GM23338 (cell line): ENCODE data around the gene ATAD5. TPM values are rescaled to one million over a fixed set of nuclear protein-coding genes. Genes with fewer than 3 reads are reported as not detected.

Experiments used
- ATAC-seq: fragments of 200-7000 bp; cut with Tn5 transposase; 3 replicates; pipeline ENCODE4 v1.9.1; 2020
- DNase-seq: peaks from one replicate; pipeline ENCODE4 v3.0.0-alpha.2; 2015; ENCODE audit warnings: low spot score
- H2AFZ ChIP-seq: fragments of 200-600 bp; sonication (generic); 2 replicates; pipeline ENCODE4 v1.8.0; 2016; ENCODE audit warnings: antibody characterized with exemption, mild to moderate bottlenecking, moderate library complexity
- H3F3A ChIP-seq: fragments of 200-600 bp; sonication (generic); replicated peaks from 2 replicates; pipeline ENCODE4 v1.8.0; 2017; ENCODE audit warnings: antibody characterized with exemption, mixed run types, low read depth
- H3K27ac ChIP-seq: fragments of 200-600 bp; sonication (generic); 2 replicates; pipeline ENCODE4 v1.6.1; 2016; ENCODE audit warnings: low read depth
- H3K27me3 ChIP-seq: fragments of 200-600 bp; sonication (generic); 2 replicates; pipeline ENCODE4 v1.8.0; 2016; ENCODE audit warnings: mild to moderate bottlenecking, mixed run types, moderate library complexity; ENCODE audit not compliant: insufficient read depth
- H3K36me3 ChIP-seq: fragments of 200-600 bp; sonication (generic); 2 replicates; pipeline ENCODE4 v1.8.0; 2016; ENCODE audit warnings: mild to moderate bottlenecking; ENCODE audit not compliant: insufficient read depth
- H3K4me1 ChIP-seq: fragments of 200-600 bp; sonication (generic); 2 replicates; pipeline ENCODE4 v1.8.0; 2016; ENCODE audit warnings: mild to moderate bottlenecking, moderate library complexity; ENCODE audit not compliant: insufficient read depth
- H3K4me2 ChIP-seq: fragments of 200-600 bp; sonication (generic); 2 replicates; pipeline ENCODE4 v1.7.1; 2017; ENCODE audit warnings: mixed run types
- H3K4me3 ChIP-seq: fragments of 200-600 bp; sonication (generic); 2 replicates; pipeline ENCODE4 v1.6.1; 2016; ENCODE audit warnings: mixed run types
- H3K79me2 ChIP-seq: fragments of 200-600 bp; sonication (generic); replicated peaks from 2 replicates; pipeline ENCODE4 v1.8.0; 2017; ENCODE audit warnings: mild to moderate bottlenecking; ENCODE audit not compliant: insufficient read depth
- H3K9me2 ChIP-seq: fragments of 200-600 bp; sonication (generic); 2 replicates; pipeline ENCODE4 v1.8.0; 2017; ENCODE audit not compliant: insufficient read depth
- H4K20me1 ChIP-seq: fragments of 200-600 bp; sonication (generic); replicated peaks from 2 replicates; pipeline ENCODE4 v1.8.0; 2017; ENCODE audit warnings: mild to moderate bottlenecking; ENCODE audit not compliant: insufficient read depth
- H3K27ac Mint-ChIP-seq: 2 replicates; pipeline ENCODE4 v1.8.0; 2020; ENCODE audit warnings: inconsistent platforms, mild to moderate bottlenecking, moderate library complexity, mixed read lengths
- H3K27me3 Mint-ChIP-seq: 3 replicates; pipeline ENCODE4 v1.8.0; 2022; ENCODE audit warnings: low read depth, mild to moderate bottlenecking, moderate library complexity, mixed read lengths, inconsistent platforms; ENCODE audit not compliant: insufficient read depth, poor library complexity
- H3K36me3 Mint-ChIP-seq: 3 replicates; pipeline ENCODE4 v1.8.0; 2021; ENCODE audit warnings: low read depth, mild to moderate bottlenecking, inconsistent platforms, moderate library complexity, mixed read lengths
- H3K4me1 Mint-ChIP-seq: 3 replicates; pipeline ENCODE4 v1.8.0; 2020; ENCODE audit warnings: mild to moderate bottlenecking, inconsistent platforms, mixed read lengths
- H3K4me3 Mint-ChIP-seq: 3 replicates; pipeline ENCODE4 v1.8.0; 2021; ENCODE audit warnings: moderate library complexity, mild to moderate bottlenecking, inconsistent platforms, mixed read lengths
- H3K9me3 Mint-ChIP-seq: 3 replicates; pipeline ENCODE4 v1.8.0; 2020; ENCODE audit warnings: moderate library complexity, mild to moderate bottlenecking, inconsistent platforms, mixed read lengths
- CREB1 ChIP-seq: fragments of 250-450 bp; sonication (Bioruptor Pico); IDR thresholded peaks from 2 replicates; pipeline ENCODE4 v1.5.0; 2020; ENCODE audit warnings: low read depth, mild to moderate bottlenecking, moderate library complexity
- CTCF ChIP-seq, 2 experiments: fragments of 200-600 bp in 1 of 2; sonication (generic) in 1 of 2; conservative IDR thresholded peaks; 2 replicates each; pipeline versions ENCODE4 v1.5.1 to v1.6.1; 2016 to 2017; ENCODE audit warnings: antibody characterized with exemption in 2 of 2, low read depth in 2 of 2, mild to moderate bottlenecking in 2 of 2, moderate library complexity in 1 of 2
- ETS1 ChIP-seq: IDR thresholded peaks from 2 replicates; pipeline ENCODE4 v1.6.1; 2016; ENCODE audit warnings: antibody characterized with exemption
- EZH2 ChIP-seq: fragments of 200-600 bp; sonication (generic); IDR thresholded peaks from one replicate; pipeline ENCODE4 v1.8.0; 2017; ENCODE audit warnings: antibody characterized with exemption, mild to moderate bottlenecking, low read depth; ENCODE audit not compliant: unreplicated experiment
- EZH2phosphoT487 ChIP-seq: fragments of 200-600 bp; sonication (generic); IDR thresholded peaks from one replicate; pipeline ENCODE4 v1.8.1; 2018; ENCODE audit warnings: antibody characterized with exemption; ENCODE audit not compliant: unreplicated experiment
- JUNB ChIP-seq: IDR thresholded peaks from one replicate; pipeline ENCODE4 v1.6.1; 2016; ENCODE audit warnings: antibody characterized with exemption; ENCODE audit not compliant: unreplicated experiment
- NANOG ChIP-seq: IDR thresholded peaks from 2 replicates; pipeline ENCODE4 v1.6.1; 2016; ENCODE audit warnings: antibody characterized with exemption, borderline replicate concordance
- POLR2AphosphoS5 ChIP-seq: IDR thresholded peaks from 2 replicates; pipeline ENCODE4 v1.6.1; 2016; ENCODE audit warnings: antibody characterized with exemption, low read depth
- REST ChIP-seq: IDR thresholded peaks from one replicate; pipeline ENCODE4 v1.6.1; 2018; ENCODE audit warnings: antibody characterized with exemption; ENCODE audit not compliant: unreplicated experiment
- STAT1 ChIP-seq: IDR thresholded peaks from one replicate; pipeline ENCODE4 v1.6.1; 2016; ENCODE audit warnings: antibody characterized with exemption; ENCODE audit not compliant: unreplicated experiment
- ZNF114 ChIP-seq: fragments of 250-450 bp; sonication (Bioruptor Pico); IDR thresholded peaks from 2 replicates; pipeline ENCODE4 v1.5.0; 2020; ENCODE audit warnings: mild to moderate bottlenecking, moderate library complexity
- ZNF331 ChIP-seq: fragments of 250-450 bp; sonication (Bioruptor Pico); IDR thresholded peaks from 2 replicates; pipeline ENCODE4 v1.5.0; 2020; ENCODE audit warnings: low read depth, mild to moderate bottlenecking, moderate library complexity
- ZNF462 ChIP-seq: fragments of 250-450 bp; sonication (Bioruptor Pico); IDR thresholded peaks from 2 replicates; pipeline ENCODE4 v1.5.0; 2020; ENCODE audit warnings: mild to moderate bottlenecking, moderate library complexity
- polyA plus RNA-seq: library from polyadenylated mRNA; unstranded; fragments of >200 nt; fragmentation: Nextera tagmentation; extraction: Ambion mirVana; gene quantifications from 2 replicates; pipeline ENCODE4 v1.2.1, GENCODE V29; 2016
- total RNA-seq: library from RNA; depleted of rRNA; stranded (reverse); fragments of >200 nt; shearing (Covaris generic); gene quantifications from 2 replicates; pipeline ENCODE4 v1.2.3, GENCODE V29; 2014

Gene ATAD5
- total and polyA plus RNA-seq, 2 experiments from 2014 or later = 24.2 to 30.9 TPM

GRCh38 chr17:30920683-30921543 is 89.1 kb downstream of the ATAD5 start:
- Mint-ChIP-seq H3K4me3 (peak overlapping the region; percentile 73), H3K4me1 (peaks cover 18% of the 10 kb centered on the region), H3K27me3 (peaks cover 47% of the 10 kb centered on the region), H3K27ac (no peak overlapping the region), H3K9me3 (no peaks in the 10 kb centered on the region; the same call in 2 of the 3 replicates), H3K36me3 (no peaks in the 10 kb centered on the region)
- DNase-seq = no peak
- Histone ChIP-seq H3K4me2 (peak overlapping the region; percentile 93), H2AFZ (peak overlapping the region; percentile 98), H3F3A (no peaks in the 10 kb centered on the region; the same call in 1 of the 2 replicates), H3K4me1 (peaks cover 10% of the 10 kb centered on the region; the same call in 1 of the 2 replicates), H3K27me3 (peaks cover 46% of the 10 kb centered on the region), H3K27ac (no peak overlapping the region), H3K4me3 (peak overlapping the region; percentile 75), H3K36me3 (no peaks in the 10 kb centered on the region), H3K9me2 (no peaks in the 10 kb centered on the region), H3K79me2 (no peaks in the 10 kb centered on the region), H4K20me1 (no peaks in the 10 kb centered on the region)
- TF ChIP-seq NANOG (no peak), ETS1 (no peak), EZH2phosphoT487 (no peak), CREB1 (CRISPR knock-in tag) (no peak), REST (no peak), ZNF114 (CRISPR knock-in tag) (no peak), CTCF (conservative IDR thresholded peaks at IDR 0.05; ENCODE audit: low read depth in 2 of 2) (no peak; a peak in 1 of 4 replicates), ZNF462 (CRISPR knock-in tag) (no peak), JUNB (no peak), POLR2AphosphoS5 (no peak), STAT1 (no peak), ZNF331 (CRISPR knock-in tag) (no peak), EZH2 (no peak)
- ATAC-seq = no peak
